GM19351 (cell line): ENCODE results near the gene SRPRB.
"Not testable (repeated sequence)": the region's sequence is repeated elsewhere in the genome, so short reads cannot be mapped to it uniquely, and the experiment has no call there.

Source experiments
- ATAC-seq: cut with Tn5 transposase; IDR thresholded peaks from one replicate; pipeline ENCODE4 v1.9.1; 2021; ENCODE audit warnings: mild to moderate bottlenecking, moderate library complexity; ENCODE audit not compliant: unreplicated experiment

The SRPRB gene

GRCh38 chr3:133777807-133778568 lies 27.6 kb upstream of the SRPRB start:
- ATAC-seq, result no peak

- no peak for ATAC-seq
Observed at GRCh38 chr3:133779626-133780203, 25.9 kb upstream of the SRPRB start.

GRCh38 chr3:133780756-133781155 lies 24.9 kb upstream of the SRPRB start:
- ATAC-seq, result not testable (repeated sequence)

- no peak for ATAC-seq
Observed at GRCh38 chr3:133781570-133781969, 24.0 kb upstream of the SRPRB start.

GRCh38 chr3:133782454-133782853 lies 23.2 kb upstream of the SRPRB start:
- no peak for ATAC-seq

GRCh38 chr3:133783762-133784161 lies 21.9 kb upstream of the SRPRB start:
- ATAC-seq, result no peak

GRCh38 chr3:133788024-133788423 lies 17.6 kb upstream of the SRPRB start:
- ATAC-seq, result no peak

GRCh38 chr3:133792171-133792763 lies 13.3 kb upstream of the SRPRB start:
- ATAC-seq, result no peak

GRCh38 chr3:133797396-133798105 lies 8.1 kb upstream of the SRPRB start:
- ATAC-seq, result no peak

GRCh38 chr3:133799794-133800585 lies 5.6 kb upstream of the SRPRB start:
- ATAC-seq, result no peak

GRCh38 chr3:133803469-133803868 lies 2.1 kb upstream of the SRPRB start:
- no peak for ATAC-seq

GRCh38 chr3:133804896-133805295 lies 719 bp upstream of the SRPRB start:
- ATAC-seq, result no peak

- ATAC-seq, result no peak
Observed at GRCh38 chr3:133805384-133805701, 272 bp upstream of the SRPRB start.

- ATAC-seq, result no peak
Observed at GRCh38 chr3:133812872-133813271, 7.3 kb downstream of the SRPRB start.

GRCh38 chr3:133815386-133815785 lies 9.8 kb downstream of the SRPRB start:
- ATAC-seq, result no peak

GRCh38 chr3:133820129-133820528 lies 14.5 kb downstream of the SRPRB start:
- ATAC-seq, result no peak

GRCh38 chr3:133820889-133821675 lies 15.5 kb downstream of the SRPRB start:
- no peak for ATAC-seq

- ATAC-seq, result no peak
Observed at GRCh38 chr3:133821767-133822638, 16.4 kb downstream of the SRPRB start.

- ATAC-seq, result no peak
Observed at GRCh38 chr3:133824961-133825485, 19.4 kb downstream of the SRPRB start.
